Measurements from ENCODE around the gene IKBKE. TPM values are rescaled to one million over a fixed set of nuclear protein-coding genes. Genes with fewer than 3 reads are reported as not detected.

Gene IKBKE
- total RNA-seq, 4 donors from 2014 or later: 13.8 to 77.4 (median 17.8) TPM

DNA sequence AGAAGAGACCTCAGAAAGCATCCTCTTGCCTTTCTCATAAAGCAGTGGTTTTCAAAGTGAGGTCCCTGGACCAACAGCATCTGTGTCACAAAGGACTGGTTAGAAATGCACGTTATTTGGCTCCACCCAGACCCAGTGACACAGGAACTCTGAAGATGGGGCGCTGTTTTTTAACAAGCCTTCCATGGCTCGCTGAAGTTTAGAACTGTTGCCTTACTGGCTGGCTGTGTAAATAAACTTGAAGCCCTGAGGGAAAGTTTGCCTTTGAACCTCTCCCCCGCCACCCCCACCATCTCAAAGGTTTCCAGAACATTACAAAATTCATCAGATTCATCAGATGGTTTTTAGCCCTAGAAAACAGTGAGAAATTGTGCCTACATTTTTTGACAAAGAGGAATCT is 21.8 kb upstream of the IKBKE start:
- intact Hi-C loops (cut with DNase I; ENCODE audit: low total_unique reads) (no loop called here), in situ Hi-C loops (cut with MboI; ENCODE audit: low pct_ligation_motif_present in 1 of 4, low pct_unique_long_range_greater_than_20kb in 1 of 4, low sequenced_read_pairs in 3 of 4) (no loop called here)
- H3K36me3 ChIP-seq: peaks cover 0 to 6% (median 3%) of the 10 kb centered on the region in 4 donors
- no peak for DNase-seq
- peaks cover 0 to 7% (median 0%) of the 10 kb centered on the region in 4 donors for H3K4me1 ChIP-seq
- no peaks in the 10 kb centered on the region for H3K27me3 ChIP-seq
- WGBS, 2 donors (ENCODE audit: low coverage in 1 of 2): 70 to 77% methylated on average over 3 to 4 of the region's 4 CpGs
- no peak overlapping the region for H3K27ac ChIP-seq
- no peak overlapping the region for H3K4me3 ChIP-seq
- TF ChIP-seq POLR2A (IDR thresholded peaks at IDR 0.05): no peak
- no peak for TF ChIP-seq POLR2AphosphoS5 (IDR thresholded peaks at IDR 0.05)
- no peak for TF ChIP-seq EP300 (IDR thresholded peaks at IDR 0.05; ENCODE audit: low read depth)
- no peak for TF ChIP-seq CTCF (IDR thresholded peaks at IDR 0.05)
- no peaks in the 10 kb centered on the region for H3K9me3 ChIP-seq

- no peak for DNase-seq
- H3K27me3 ChIP-seq: no peaks in the 10 kb centered on the region
- WGBS, 2 donors (ENCODE audit: low coverage in 1 of 2): 85 to 100% methylated on average over 1 of the region's 1 CpG
- H3K4me1 ChIP-seq: peaks cover 0 to 7% (median 0%) of the 10 kb centered on the region in 4 donors
- in situ Hi-C loops (cut with MboI; ENCODE audit: low pct_ligation_motif_present in 1 of 4, low pct_unique_long_range_greater_than_20kb in 1 of 4, low sequenced_read_pairs in 3 of 4) (no loop called here), intact Hi-C loops (cut with DNase I; ENCODE audit: low total_unique reads) (no loop called here)
- H3K36me3 ChIP-seq: peaks cover 0 to 6% (median 3%) of the 10 kb centered on the region in 4 donors
- H3K4me3 ChIP-seq: no peak overlapping the region
- no peak overlapping the region for H3K27ac ChIP-seq
- H3K9me3 ChIP-seq: no peaks in the 10 kb centered on the region
- TF ChIP-seq POLR2AphosphoS5 (IDR thresholded peaks at IDR 0.05) (no peak), CTCF (IDR thresholded peaks at IDR 0.05) (no peak), POLR2A (IDR thresholded peaks at IDR 0.05) (no peak), EP300 (IDR thresholded peaks at IDR 0.05; ENCODE audit: low read depth) (no peak)
Measured at GRCh38 chr1:206449565-206449964, 20.7 kb upstream of the IKBKE start.

- Histone ChIP-seq H3K4me1 (peaks cover 0 to under 1% (median 0%) of the 10 kb centered on the region in 4 donors), H3K4me3 (no peak overlapping the region), H3K36me3 (peaks cover 0 to 6% (median 3%) of the 10 kb centered on the region in 4 donors), H3K9me3 (no peaks in the 10 kb centered on the region), H3K27ac (no peak overlapping the region), H3K27me3 (no peaks in the 10 kb centered on the region)
- in situ Hi-C loops (cut with MboI; ENCODE audit: low pct_ligation_motif_present in 1 of 4, low pct_unique_long_range_greater_than_20kb in 1 of 4, low sequenced_read_pairs in 3 of 4) (no loop called here), intact Hi-C loops (cut with DNase I; ENCODE audit: low total_unique reads) (no loop called here)
- no peak for DNase-seq
- TF ChIP-seq CTCF (IDR thresholded peaks at IDR 0.05) (no peak), EP300 (IDR thresholded peaks at IDR 0.05; ENCODE audit: low read depth) (no peak), POLR2AphosphoS5 (IDR thresholded peaks at IDR 0.05) (no peak), POLR2A (IDR thresholded peaks at IDR 0.05) (no peak)
- 88 to 100% methylated on average over 1 to 12 of the region's 12 CpGs for WGBS, 2 donors (ENCODE audit: low coverage in 1 of 2)
Measured at GRCh38 chr1:206450281-206450680, 20.0 kb upstream of the IKBKE start.

DNA sequence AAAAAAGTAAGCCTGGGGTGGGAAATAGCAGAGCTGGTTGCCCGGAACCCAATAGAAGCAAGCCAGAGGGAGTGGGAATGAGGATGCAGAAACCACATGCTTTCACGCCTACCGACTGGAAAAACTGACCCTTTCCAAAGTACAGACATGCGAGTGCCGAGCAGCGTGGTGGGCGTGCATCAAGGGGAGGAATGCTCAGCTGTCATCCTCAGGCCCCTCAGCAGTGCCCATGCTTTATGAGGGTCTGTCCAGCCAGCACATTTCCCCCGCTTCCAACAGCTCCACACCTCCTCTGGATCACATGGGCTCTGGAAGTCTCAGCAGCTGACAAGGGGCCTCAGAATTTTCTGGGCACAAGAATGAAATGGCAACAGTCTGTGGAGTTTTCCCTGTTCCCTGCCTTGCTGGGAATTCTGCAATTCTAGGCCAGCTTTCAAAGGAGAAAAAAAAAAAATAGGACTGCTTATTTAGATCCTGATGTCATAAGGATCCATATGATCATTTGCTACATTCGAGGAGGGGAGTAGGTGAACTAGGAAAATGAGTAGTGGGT is 19.1 kb upstream of the IKBKE start:
- TF ChIP-seq POLR2AphosphoS5 (IDR thresholded peaks at IDR 0.05) (no peak), POLR2A (IDR thresholded peaks at IDR 0.05) (no peak), EP300 (IDR thresholded peaks at IDR 0.05; ENCODE audit: low read depth) (no peak), CTCF (IDR thresholded peaks at IDR 0.05) (no peak)

More for the DNA sequence above, 19.1 kb upstream of the IKBKE start:
- no peak for DNase-seq
- in situ Hi-C loops (cut with MboI; ENCODE audit: low pct_ligation_motif_present in 1 of 4, low pct_unique_long_range_greater_than_20kb in 1 of 4, low sequenced_read_pairs in 3 of 4): no loop called here
- 79 to 87% methylated on average over 2 to 9 of the region's 9 CpGs for WGBS, 2 donors (ENCODE audit: low coverage in 1 of 2)
- intact Hi-C loops (cut with DNase I; ENCODE audit: low total_unique reads): no loop called here
- Histone ChIP-seq H3K27me3 (no peaks in the 10 kb centered on the region), H3K27ac (no peak overlapping the region), H3K36me3 (peaks cover 0 to 6% (median 2%) of the 10 kb centered on the region in 4 donors), H3K9me3 (no peaks in the 10 kb centered on the region), H3K4me1 (peaks cover 0 to 7% (median 3%) of the 10 kb centered on the region in 4 donors), H3K4me3 (no peak overlapping the region)

Data from transverse colon (tissue), 4 donors.